ENCODE measurements around the gene DLX5. TPM values are rescaled to one million over a fixed set of nuclear protein-coding genes. Genes with fewer than 3 reads are reported as not detected.

DLX5 gene
- total and polyA plus RNA-seq, 2 of the 4 experiments (the other 2 are of a cell fraction) = not detected

DNA sequence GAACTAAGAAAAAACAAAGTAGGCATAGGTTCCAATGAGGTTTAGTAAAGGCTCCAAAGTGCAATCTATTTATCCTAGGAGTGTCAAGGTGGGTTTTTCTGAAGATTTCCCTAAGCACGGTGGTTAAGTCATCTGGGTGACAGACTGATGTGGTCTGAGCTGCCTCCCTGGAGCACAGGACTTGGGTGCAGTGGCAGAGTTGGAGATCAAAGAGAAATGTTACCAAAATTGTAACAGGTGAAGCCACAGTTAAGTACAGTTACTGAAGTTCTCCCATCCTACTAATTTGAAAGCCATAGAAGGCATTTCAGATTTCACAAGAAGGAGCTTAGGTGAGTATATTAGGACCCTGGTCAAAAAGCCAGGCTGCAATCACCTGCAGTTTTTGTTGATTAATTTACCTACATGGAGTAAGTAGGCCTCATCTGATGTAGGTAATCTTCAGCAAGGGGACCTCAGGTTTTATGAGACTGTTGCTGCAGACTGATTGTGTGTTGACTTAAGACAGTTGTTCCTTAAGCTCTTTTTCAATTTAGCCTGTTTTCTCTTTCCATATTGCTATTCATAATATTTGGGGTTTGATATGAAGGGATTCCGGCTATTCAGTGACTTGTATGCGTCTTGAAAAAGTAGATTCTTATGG is 16.2 kb downstream of the DLX5 start:
- 0 out of 2 replicates have a peak, but pooled peaks cover 3% of the 10 kb centered on the region for H3K9me3 ChIP-seq (ENCODE audit: control insufficient read depth, insufficient read depth, low read length)
- H3K79me1 ChIP-seq (ENCODE audit: low read depth in 1 of 2, low read length in 2 of 2) = no peaks in the 10 kb centered on the region
- H3K4me2 ChIP-seq (ENCODE audit: low read depth, low read length) = no peak overlapping the region
- no CpG with 5 or more reads among the region's 3 CpGs for WGBS, 2 experiments (ENCODE audit: extremely low coverage in 2 of 2, insufficient read length in 1 of 2)
- no peak overlapping the region for H3K23ac ChIP-seq (ENCODE audit: low read depth, low read length)
- TF ChIP-seq, protein P1, sequence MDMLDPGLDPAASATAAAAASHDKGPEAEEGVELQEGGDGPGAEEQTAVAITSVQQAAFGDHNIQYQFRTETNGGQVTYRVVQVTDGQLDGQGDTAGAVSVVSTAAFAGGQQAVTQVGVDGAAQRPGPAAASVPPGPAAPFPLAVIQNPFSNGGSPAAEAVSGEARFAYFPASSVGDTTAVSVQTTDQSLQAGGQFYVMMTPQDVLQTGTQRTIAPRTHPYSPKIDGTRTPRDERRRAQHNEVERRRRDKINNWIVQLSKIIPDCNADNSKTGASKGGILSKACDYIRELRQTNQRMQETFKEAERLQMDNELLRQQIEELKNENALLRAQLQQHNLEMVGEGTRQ (IDR thresholded peaks at IDR 0.05; ENCODE audit: low read depth, low read length) = no peak
- TF ChIP-seq RCOR1 (IDR thresholded peaks at IDR 0.05; ENCODE audit: insufficient replicate concordance, low read length) (no peak), BHLHE40 (IDR thresholded peaks at IDR 0.05; ENCODE audit: low read depth, low read length) (no peak), CEBPB (IDR thresholded peaks at IDR 0.05; ENCODE audit: low read depth, low read length) (no peak), MAFK (IDR thresholded peaks at IDR 0.05; ENCODE audit: low read depth, low read length) (no peak), NFE2L2 (IDR thresholded peaks at IDR 0.05; ENCODE audit: low read depth, low read length) (no peak), SMC3 (IDR thresholded peaks at IDR 0.05; ENCODE audit: low read depth, low read length) (no peak), CHD1 (IDR thresholded peaks at IDR 0.05; ENCODE audit: low read depth, low read length) (no peak), POLR2A (IDR thresholded peaks at IDR 0.05; ENCODE audit: low read depth, low read length) (no peak), FOS (IDR thresholded peaks at IDR 0.05; ENCODE audit: low read depth, low read length) (no peak), RAD21 (IDR thresholded peaks at IDR 0.05; ENCODE audit: low read length) (no peak)
- TF ChIP-seq, protein P2, sequence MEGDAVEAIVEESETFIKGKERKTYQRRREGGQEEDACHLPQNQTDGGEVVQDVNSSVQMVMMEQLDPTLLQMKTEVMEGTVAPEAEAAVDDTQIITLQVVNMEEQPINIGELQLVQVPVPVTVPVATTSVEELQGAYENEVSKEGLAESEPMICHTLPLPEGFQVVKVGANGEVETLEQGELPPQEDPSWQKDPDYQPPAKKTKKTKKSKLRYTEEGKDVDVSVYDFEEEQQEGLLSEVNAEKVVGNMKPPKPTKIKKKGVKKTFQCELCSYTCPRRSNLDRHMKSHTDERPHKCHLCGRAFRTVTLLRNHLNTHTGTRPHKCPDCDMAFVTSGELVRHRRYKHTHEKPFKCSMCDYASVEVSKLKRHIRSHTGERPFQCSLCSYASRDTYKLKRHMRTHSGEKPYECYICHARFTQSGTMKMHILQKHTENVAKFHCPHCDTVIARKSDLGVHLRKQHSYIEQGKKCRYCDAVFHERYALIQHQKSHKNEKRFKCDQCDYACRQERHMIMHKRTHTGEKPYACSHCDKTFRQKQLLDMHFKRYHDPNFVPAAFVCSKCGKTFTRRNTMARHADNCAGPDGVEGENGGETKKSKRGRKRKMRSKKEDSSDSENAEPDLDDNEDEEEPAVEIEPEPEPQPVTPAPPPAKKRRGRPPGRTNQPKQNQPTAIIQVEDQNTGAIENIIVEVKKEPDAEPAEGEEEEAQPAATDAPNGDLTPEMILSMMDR (conservative IDR thresholded peaks at IDR 0.05; ENCODE audit: low read depth, low read length) = no peak
- dilution Hi-C loops (cut with HindIII; ENCODE audit: low sequenced_read_pairs, unreplicated experiment) (no loop called here), intact Hi-C loops (cut with micrococcal nuclease) (no loop called here), in situ Hi-C loops (cut with MboI; ENCODE audit: low sequenced_read_pairs) (no loop called here)
- H3K27ac ChIP-seq (ENCODE audit: insufficient read depth, low read length) = no peak overlapping the region
- no peak overlapping the region for H3K4ac ChIP-seq (ENCODE audit: low read depth, low read length)
- no peak overlapping the region for H4K5ac ChIP-seq (ENCODE audit: low read depth, low read length)
- BruUV-seq (replicated peaks) = no TSS peak
- H3K18ac ChIP-seq (ENCODE audit: low read depth, low read length) = no peak overlapping the region
- no peak overlapping the region for H2BK5ac ChIP-seq (ENCODE audit: low read depth, low read length, poor library complexity, severe bottlenecking)
- CTCF ChIA-PET = no interaction called here
- H4K20me1 ChIP-seq (ENCODE audit: insufficient read depth, low read length) = no peaks in the 10 kb centered on the region
- no peak overlapping the region for H3K9ac ChIP-seq (ENCODE audit: low read depth, low read length)
- H3K56ac ChIP-seq (ENCODE audit: extremely low read depth, insufficient read depth, low read length) = no peak overlapping the region
- H2AFZ ChIP-seq (replicated peaks; ENCODE audit: low read length, poor library complexity) = no peak overlapping the region
- no peaks in the 10 kb centered on the region for H3K9me1 ChIP-seq (ENCODE audit: insufficient read depth, low read length)
- no peak overlapping the region for H2BK15ac ChIP-seq (ENCODE audit: low read depth, low read length)
- no peak overlapping the region for H4K91ac ChIP-seq (ENCODE audit: insufficient read depth, low read depth, low read length)
- H3K4me3 ChIP-seq (ENCODE audit: insufficient read depth, low read depth, low read length) = no peak overlapping the region
- no peak overlapping the region for H2AK5ac ChIP-seq (ENCODE audit: low read depth, low read length)
- no peaks in the 10 kb centered on the region for H3K4me1 ChIP-seq (ENCODE audit: control insufficient read depth, insufficient read depth, low read length)
- H4K8ac ChIP-seq (ENCODE audit: low read depth in 2 of 2, low read length in 2 of 2) = no peak overlapping the region
- H3K36me3 ChIP-seq (ENCODE audit: control insufficient read depth, insufficient read depth, low read length) = no peaks in the 10 kb centered on the region
- no peak overlapping the region for H2AK9ac ChIP-seq (replicated peaks; ENCODE audit: low read depth, low read length, poor library complexity)
- H3K14ac ChIP-seq (replicated peaks; ENCODE audit: low read depth, low read length) = no peak overlapping the region
- ATAC-seq (ENCODE audit: low read depth) (no peak), DNase-seq (no peak)
- H2BK20ac ChIP-seq (ENCODE audit: low read depth, low read length) = no peak overlapping the region
- POLR2A ChIA-PET (ENCODE audit: unreplicated experiment) = no interaction called here
- H3K27me3 ChIP-seq (ENCODE audit: control insufficient read depth, insufficient read depth, low read length) = peaks cover 68% of the 10 kb centered on the region
- no peak overlapping the region for H2BK120ac ChIP-seq (ENCODE audit: low read depth, low read length)

All from IMR-90 (cell line).